ENCODE results near the gene GRM4.

The GRM4 gene

GRCh38 chr6:34144581-34145160 lies 1.2 kb downstream of the GRM4 start:
- Histone ChIP-seq H3K4me3 (peak overlapping the region in 6 of 7 experiments; percentile 1 to 39 (median 26)), H3K27ac (no peak overlapping the region)

- H3K4me3 ChIP-seq: peak overlapping the region in 4 of 7 experiments; percentile 21 to 39 (median 26)
- H3K27ac ChIP-seq: no peak overlapping the region
These were observed 1.9 kb downstream of the GRM4 start for GRCh38 chr6:34143884-34144580.

- H3K27ac ChIP-seq: no peak overlapping the region
- peak overlapping the region in 1 of 7 experiments; percentile 39 for H3K4me3 ChIP-seq
These were observed 2.5 kb downstream of the GRM4 start for GRCh38 chr6:34143196-34143883.

DNA sequence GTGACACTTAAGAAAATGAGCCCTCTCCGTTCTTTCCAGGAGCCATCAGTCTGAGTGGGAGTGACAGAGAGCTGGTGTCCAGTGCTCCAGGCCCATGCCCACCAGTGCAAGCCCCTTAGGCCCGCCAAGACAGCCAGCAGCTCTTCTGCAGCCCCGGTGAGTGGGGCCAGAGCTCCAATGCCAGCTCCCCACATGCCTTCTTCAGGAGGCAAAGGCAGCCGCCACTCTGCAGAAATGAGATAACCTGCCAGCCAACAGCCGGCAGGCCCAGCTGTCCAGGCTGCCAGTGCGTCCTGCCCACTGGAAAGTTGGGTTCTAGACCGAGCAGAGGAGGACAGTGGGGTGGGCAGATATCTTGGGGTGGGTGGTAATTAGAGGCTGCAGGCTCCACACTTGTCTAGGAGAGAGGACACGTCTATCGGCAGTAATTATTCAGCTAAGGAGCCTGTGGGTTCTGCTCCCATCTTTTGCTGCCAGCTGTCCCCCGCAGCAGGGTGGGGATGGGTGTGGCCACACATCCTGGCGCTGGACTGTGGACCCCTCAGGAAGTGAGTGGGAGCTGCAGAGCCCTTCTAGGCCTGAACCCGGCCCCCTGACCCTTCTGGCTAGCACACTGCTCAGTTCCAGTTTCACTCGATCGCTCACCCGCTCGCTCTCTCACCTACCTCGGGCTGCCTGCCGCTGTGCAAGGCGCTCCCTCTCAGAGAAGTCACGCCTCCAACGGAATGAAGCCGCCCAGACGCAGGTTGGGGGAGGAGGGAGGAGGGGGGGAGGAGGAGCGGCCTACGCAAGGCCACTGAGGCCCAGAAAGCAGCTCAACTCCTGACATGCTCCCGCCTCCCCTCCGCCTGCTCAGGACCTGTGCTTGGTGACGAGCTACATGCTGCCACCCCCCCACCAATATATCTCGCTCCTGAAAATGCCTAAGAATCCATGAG lies 3.6 kb downstream of the GRM4 start:
- H3K4me3 ChIP-seq: no peak overlapping the region
- no peak overlapping the region for H3K27ac ChIP-seq

DNA sequence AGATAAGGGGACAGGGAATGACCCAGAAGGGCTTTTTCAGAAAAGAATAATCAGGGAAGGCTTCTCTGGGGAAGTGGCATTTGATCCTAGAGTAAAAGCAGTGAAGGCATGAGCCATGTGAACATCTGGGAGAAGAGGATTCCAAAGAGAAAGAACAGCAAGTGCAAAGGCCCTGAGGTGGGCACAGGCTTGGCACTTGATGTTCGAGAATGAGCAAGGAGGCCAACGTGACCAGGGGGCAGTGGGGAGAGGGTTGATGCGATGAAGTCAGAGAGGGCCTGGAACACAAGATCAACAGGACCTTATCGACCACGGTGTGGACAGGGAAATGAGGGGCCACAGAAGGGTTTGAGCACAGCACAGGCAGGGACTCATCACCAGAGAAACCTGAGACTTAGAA lies 5.8 kb downstream of the GRM4 start:
- Histone ChIP-seq H3K27ac (no peak overlapping the region), H3K4me3 (no peak overlapping the region)

DNA sequence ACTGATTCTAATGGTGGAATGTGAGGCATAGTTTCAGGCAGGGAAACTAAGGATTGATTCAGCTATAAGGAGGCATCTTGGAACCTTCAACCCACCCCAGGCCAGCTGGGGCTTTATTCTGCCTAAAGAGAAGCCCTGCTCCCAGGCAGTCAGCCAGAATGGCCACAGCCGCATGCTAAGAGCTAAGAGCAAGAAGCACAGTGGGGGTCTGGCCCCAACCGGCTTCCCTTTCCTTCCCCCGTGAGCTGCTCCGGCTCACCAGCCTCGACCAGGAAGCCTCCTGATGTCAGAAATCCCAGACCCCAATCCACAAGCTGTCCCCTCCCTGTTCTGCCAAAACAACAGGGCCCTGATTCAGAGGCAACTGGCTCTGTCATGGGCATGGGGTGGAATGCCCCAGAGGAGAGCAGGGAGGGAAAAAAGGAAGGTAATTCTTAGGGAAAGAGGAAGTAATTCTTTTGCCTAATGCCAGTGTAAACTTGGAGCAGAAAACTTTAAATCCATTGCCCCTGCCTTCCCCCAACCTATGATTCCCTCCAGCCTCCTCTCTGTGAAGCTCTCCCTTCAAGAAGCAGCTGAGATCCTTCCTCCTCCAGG lies 6.9 kb downstream of the GRM4 start:
- H3K27ac ChIP-seq: no peak overlapping the region
- no peak overlapping the region for H3K4me3 ChIP-seq

GRCh38 chr6:34138191-34138590 lies 7.7 kb downstream of the GRM4 start:
- H3K27ac ChIP-seq: no peak overlapping the region
- H3K4me3 ChIP-seq: no peak overlapping the region

DNA sequence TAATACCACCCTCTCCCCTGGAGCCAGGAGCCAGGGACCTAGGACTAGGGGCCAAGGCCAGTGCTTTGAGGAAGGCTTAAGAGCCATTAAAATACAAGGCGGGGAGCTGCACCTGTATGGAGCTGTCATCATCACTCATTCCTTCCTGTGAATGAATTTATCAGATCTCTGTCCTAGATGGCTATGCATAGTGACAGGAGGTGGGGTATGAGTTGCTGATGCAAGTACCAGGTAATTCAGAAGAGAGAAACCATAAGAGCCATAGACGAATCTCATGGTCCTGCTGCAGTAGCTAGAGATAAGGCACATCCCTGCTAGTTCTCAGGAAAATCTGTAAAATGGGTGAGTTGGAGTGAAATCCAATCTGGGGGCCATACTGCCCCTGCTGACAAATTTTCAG lies 10.3 kb downstream of the GRM4 start:
- no peak overlapping the region for H3K27ac ChIP-seq

GRCh38 chr6:34132486-34133185 lies 13.3 kb downstream of the GRM4 start:
- Histone ChIP-seq H3K27ac (no peak overlapping the region), H3K4me3 (no peak overlapping the region)

More for the DNA sequence above, 10.3 kb downstream of the GRM4 start:
- H3K4me3 ChIP-seq: no peak overlapping the region

DNA sequence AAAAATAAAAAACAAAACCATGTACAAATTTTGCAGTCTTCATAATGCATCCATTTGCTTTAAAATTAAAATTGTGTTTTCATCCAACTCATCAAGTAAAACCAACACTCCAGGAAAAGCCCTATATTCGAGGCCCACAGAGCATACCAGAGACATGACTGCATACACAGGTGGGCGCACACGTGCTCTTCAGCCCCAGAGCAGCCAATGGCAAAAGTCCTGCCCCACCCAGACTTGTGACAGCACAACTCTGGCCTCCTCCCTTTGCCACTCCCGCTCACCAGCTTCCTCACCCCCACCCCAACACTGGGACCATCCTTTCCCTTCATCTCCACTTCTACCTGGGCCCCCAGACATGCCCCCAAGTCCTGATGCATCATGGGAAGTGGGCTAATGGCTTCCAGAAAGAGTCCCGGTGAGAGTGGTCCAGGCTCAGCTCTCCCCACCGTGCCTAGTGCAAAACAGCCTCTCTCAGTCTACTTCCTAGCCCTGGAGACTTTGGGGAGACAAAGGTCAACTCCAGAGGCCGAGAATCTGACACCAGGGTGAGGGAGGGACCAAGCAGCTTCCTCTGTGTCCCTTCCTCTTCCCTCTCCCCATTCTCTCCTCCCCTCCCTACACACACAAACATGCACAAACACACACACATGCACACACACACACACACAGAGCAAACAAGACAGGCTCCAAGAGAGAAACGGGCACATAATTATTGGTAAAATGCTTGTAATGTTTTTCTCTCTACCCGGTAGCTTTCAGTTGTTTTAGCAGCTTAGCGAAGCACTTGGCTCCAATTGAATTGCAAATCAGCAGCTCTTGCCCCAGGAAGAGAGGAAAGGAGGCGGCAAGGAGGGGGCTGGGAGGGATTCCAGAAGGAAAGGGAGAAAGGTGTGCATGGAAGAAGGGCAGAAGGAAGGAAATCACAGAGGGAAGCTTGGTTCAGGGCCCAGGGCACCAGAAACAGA lies 14.3 kb downstream of the GRM4 start:
- Histone ChIP-seq H3K27ac (no peak overlapping the region), H3K4me3 (no peak overlapping the region)

GRCh38 chr6:34130862-34131261 lies 15.0 kb downstream of the GRM4 start:
- Histone ChIP-seq H3K27ac (no peak overlapping the region), H3K4me3 (no peak overlapping the region)

DNA sequence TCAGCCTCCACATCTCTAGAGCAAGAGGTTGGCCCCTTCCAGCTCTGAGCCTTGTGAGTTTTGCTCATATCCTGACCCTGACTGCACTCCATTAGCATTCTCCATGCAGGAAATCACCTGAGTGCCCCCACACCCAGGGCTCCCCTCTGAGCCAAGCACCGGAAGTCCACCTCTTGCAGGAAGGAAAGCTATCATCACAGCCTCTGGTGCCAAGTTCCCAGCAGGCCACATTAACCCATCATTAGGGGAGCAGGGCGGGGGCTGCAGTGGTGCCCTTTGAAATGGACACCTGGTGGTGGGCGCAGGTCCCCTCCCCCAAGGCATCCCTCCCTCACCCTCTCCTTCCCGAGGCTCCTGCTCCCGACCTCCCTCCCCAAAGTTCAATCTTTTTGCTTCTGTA lies 16.1 kb downstream of the GRM4 start:
- H3K27ac ChIP-seq: no peak overlapping the region

GRCh38 chr6:34128045-34128444 lies 17.8 kb downstream of the GRM4 start:
- Histone ChIP-seq H3K27ac (no peak overlapping the region), H3K4me3 (no peak overlapping the region)

More for the DNA sequence above, 16.1 kb downstream of the GRM4 start:
- H3K4me3 ChIP-seq: no peak overlapping the region

DNA sequence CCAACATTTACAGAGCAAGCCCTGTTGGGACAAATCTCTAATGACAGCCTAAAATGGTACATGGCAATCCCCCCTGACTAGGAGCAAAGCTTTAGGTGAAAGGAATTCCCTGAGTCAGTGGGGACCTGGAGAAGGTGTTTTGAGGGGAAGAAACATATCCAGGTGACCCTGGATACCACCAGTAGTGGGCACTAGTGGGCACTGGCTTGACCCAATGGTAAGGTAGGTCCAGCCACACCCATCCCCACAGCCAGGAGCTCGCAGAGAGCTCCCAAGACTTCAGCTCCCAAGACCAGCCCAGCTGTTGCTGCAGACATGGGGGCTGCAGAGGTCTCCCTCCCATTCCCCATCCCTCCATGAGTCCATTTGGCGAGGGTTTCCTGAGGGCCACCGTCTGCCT lies 19.5 kb downstream of the GRM4 start:
- no peak overlapping the region for H3K4me3 ChIP-seq
- H3K27ac ChIP-seq: no peak overlapping the region

DNA sequence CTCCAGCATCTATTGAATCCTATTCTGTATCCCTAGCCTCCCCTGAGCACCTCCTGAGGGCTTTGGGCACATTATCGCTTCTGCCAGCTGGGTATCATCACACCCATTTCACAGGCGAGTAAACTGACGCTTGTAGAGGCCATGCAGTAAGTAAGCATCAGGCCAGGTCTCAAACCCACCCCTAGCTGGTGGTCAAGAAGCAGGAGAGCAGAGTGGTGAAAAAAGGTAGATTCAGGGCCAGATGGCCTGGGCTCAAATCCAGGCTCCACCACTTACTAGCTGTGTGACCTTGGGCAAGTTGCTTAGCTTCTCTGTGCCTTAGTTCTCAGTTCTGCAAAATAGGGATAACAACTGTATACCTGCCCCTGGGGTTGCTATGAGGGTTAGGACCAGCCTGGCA lies 19.9 kb downstream of the GRM4 start:
- Histone ChIP-seq H3K27ac (no peak overlapping the region), H3K4me3 (no peak overlapping the region)

GRCh38 chr6:34120953-34121675 lies 24.8 kb downstream of the GRM4 start:
- H3K4me3 ChIP-seq: no peak overlapping the region
- H3K27ac ChIP-seq: no peak overlapping the region

DNA sequence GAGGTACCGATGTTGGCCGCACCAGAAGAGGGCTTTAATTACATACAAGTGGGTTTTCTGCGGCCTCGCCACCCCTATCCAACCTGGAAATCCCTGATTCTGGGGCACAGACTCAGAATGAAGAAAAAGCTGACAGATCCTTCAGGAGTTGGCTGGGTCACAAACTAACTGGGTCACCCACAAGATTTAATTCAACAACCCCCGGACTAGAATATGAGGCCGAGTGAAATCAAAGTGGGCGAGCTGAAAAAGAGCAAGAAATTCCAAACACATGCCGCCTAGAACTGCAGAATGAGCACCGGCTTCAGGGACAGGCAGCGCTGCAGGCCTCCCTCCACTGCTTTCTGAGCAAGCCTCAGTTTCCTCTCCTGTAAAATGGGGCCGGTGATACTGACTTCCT lies 30.0 kb downstream of the GRM4 start:
- H3K27ac ChIP-seq: no peak overlapping the region
- no peak overlapping the region for H3K4me3 ChIP-seq

Data from skin epidermis (tissue), 12 donors.